ENCODE results near the gene APOA1.

DNA sequence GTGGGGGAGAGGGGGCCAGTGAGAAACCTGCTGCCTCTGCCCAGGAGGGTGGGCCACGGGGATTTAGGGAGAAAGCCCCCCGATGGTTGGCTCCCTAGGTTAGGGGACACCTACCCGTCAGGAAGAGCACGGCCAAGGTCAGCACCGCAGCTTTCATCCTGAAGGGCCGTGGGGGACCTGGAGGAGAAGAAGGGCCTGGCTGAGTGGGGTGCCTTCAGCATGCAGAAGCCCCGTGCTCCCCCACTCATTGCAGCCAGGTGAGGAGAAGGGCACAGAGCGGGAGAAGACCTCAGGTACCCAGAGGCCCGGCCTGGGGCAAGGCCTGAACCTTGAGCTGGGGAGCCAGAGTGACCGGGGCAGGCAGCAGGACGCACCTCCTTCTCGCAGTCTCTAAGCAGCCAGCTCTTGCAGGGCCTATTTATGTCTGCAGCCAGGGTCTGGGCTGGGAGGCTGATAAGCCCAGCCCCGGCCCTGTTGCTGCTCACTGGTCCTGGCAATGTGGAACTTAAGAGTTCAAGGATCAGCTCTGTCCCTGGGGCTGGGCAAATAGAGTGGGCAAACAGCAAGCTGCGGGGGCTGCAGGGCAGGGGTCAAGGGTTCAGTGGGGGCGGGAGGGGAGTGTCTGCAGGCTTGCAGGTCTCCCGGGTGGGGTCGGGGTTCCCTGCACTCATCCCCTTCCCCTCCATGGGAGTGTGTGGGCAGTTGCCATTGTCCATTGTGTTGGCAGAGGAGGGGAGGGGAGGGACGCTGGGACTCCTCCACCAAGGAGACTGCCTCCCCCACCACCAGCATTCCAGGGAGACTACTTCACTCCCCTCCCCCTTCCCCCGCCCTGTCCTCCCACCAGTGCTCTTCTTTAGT lies at the start of gene APOA1:
- TF ChIP-seq, protein P1, sequence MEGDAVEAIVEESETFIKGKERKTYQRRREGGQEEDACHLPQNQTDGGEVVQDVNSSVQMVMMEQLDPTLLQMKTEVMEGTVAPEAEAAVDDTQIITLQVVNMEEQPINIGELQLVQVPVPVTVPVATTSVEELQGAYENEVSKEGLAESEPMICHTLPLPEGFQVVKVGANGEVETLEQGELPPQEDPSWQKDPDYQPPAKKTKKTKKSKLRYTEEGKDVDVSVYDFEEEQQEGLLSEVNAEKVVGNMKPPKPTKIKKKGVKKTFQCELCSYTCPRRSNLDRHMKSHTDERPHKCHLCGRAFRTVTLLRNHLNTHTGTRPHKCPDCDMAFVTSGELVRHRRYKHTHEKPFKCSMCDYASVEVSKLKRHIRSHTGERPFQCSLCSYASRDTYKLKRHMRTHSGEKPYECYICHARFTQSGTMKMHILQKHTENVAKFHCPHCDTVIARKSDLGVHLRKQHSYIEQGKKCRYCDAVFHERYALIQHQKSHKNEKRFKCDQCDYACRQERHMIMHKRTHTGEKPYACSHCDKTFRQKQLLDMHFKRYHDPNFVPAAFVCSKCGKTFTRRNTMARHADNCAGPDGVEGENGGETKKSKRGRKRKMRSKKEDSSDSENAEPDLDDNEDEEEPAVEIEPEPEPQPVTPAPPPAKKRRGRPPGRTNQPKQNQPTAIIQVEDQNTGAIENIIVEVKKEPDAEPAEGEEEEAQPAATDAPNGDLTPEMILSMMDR (tag by site-specific recombination; IDR thresholded peaks at IDR 0.05), result no peak
- no peak for TF ChIP-seq MYNN (tag by site-specific recombination; IDR thresholded peaks at IDR 0.05; ENCODE audit: borderline replicate concordance)
- TF ChIP-seq ZNF704 (tag by site-specific recombination; IDR thresholded peaks at IDR 0.05), result no peak
- TF ChIP-seq ZNF549 (tag by site-specific recombination; IDR thresholded peaks at IDR 0.05), result no peak
- TF ChIP-seq ZNF175 (tag by site-specific recombination; IDR thresholded peaks at IDR 0.05), result no peak
- no peak for TF ChIP-seq ZNF174 (tag by site-specific recombination; IDR thresholded peaks at IDR 0.05)
- no peak for TF ChIP-seq ZBTB7A (tag by site-specific recombination; IDR thresholded peaks at IDR 0.05; ENCODE audit: low read depth)
- no peak for TF ChIP-seq ZNF837 (tag by site-specific recombination; IDR thresholded peaks at IDR 0.05)
- TF ChIP-seq ZNF202 (tag by site-specific recombination; IDR thresholded peaks at IDR 0.05; ENCODE audit: borderline replicate concordance), result no peak
- TF ChIP-seq ZBTB21 (tag by site-specific recombination; IDR thresholded peaks at IDR 0.05), result no peak
- no peak for TF ChIP-seq ZNF274 (IDR thresholded peaks at IDR 0.05; ENCODE audit: low read length)
- TF ChIP-seq ZNF274 (tag by site-specific recombination; IDR thresholded peaks at IDR 0.05; ENCODE audit: borderline replicate concordance), result no peak
- no peak for TF ChIP-seq REST (tag by site-specific recombination; IDR thresholded peaks at IDR 0.05)
- TF ChIP-seq, protein P2, sequence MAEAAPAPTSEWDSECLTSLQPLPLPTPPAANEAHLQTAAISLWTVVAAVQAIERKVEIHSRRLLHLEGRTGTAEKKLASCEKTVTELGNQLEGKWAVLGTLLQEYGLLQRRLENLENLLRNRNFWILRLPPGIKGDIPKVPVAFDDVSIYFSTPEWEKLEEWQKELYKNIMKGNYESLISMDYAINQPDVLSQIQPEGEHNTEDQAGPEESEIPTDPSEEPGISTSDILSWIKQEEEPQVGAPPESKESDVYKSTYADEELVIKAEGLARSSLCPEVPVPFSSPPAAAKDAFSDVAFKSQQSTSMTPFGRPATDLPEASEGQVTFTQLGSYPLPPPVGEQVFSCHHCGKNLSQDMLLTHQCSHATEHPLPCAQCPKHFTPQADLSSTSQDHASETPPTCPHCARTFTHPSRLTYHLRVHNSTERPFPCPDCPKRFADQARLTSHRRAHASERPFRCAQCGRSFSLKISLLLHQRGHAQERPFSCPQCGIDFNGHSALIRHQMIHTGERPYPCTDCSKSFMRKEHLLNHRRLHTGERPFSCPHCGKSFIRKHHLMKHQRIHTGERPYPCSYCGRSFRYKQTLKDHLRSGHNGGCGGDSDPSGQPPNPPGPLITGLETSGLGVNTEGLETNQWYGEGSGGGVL (tag by site-specific recombination; IDR thresholded peaks at IDR 0.05), result no peak
